Panc1 (cell line): Measurements from ENCODE around the gene MTMR12.

Experiments used
- CTCF ChIP-seq: fragments of 450-650 bp; IDR thresholded peaks from 2 replicates; pipeline ENCODE4 v1.5.1; 2017; ENCODE audit warnings: mild to moderate bottlenecking
- POLR2AphosphoS5 ChIP-seq: IDR thresholded peaks from 2 replicates; pipeline ENCODE4 v1.6.1; 2012; ENCODE audit warnings: mild to moderate bottlenecking, low read depth, low read length, moderate library complexity
- REST ChIP-seq, 2 experiments: IDR thresholded peaks; 2 replicates each; pipeline ENCODE4 v1.6.1; 2011 to 2012; ENCODE audit warnings: low read depth in 2 of 2, control low read depth in 1 of 2, low read length in 1 of 2, mild to moderate bottlenecking in 1 of 2, moderate library complexity in 1 of 2; ENCODE audit not compliant: insufficient read depth in 1 of 2
- TCF7L2 ChIP-seq: IDR thresholded peaks from 2 replicates; pipeline ENCODE4 v1.6.1; 2011; ENCODE audit warnings: mild to moderate bottlenecking, low read depth, low read length, inconsistent platforms

- TF ChIP-seq CTCF, result no peak
- no peak for TF ChIP-seq REST (IDR thresholded peaks at IDR 0.05; ENCODE audit: insufficient read depth in 1 of 2, low read depth in 2 of 2, low read length in 1 of 2)
- TF ChIP-seq TCF7L2, result no peak
- no peak for TF ChIP-seq POLR2AphosphoS5
Measured at GRCh38 chr5:32323741-32324140, 11.0 kb upstream of the MTMR12 start.
